Cardiac muscle cell (in vitro differentiated cells and primary cell): Measurements from ENCODE around the gene INTS6. TPM values are rescaled to one million over a fixed set of nuclear protein-coding genes. Genes with fewer than 3 reads are reported as not detected.

Experiments
- DNase-seq, 2 donors: peaks; one replicate each; pipeline versions ENCODE4 v3.0.0 to v3.0.0-alpha.2; 2010 to 2017; ENCODE audit warnings: low read depth in 1 of 2, low spot score in 1 of 2
- H3K27ac ChIP-seq: fragments of 200-600 bp; sonication (generic); 2 replicates; pipeline ENCODE4 v1.5.1; 2016
- H3K27me3 ChIP-seq: fragments of 200-600 bp; sonication (generic); 2 replicates; pipeline ENCODE4 v1.6.0; 2016; ENCODE audit warnings: control low read depth
- H3K36me3 ChIP-seq: fragments of 200-600 bp; sonication (generic); 2 replicates; pipeline ENCODE4 v1.5.1; 2016; ENCODE audit warnings: control low read depth
- H3K4me1 ChIP-seq: fragments of 200-600 bp; sonication (generic); 2 replicates; pipeline ENCODE4 v1.8.1; 2017; ENCODE audit warnings: low read depth, mild to moderate bottlenecking, mixed run types
- H3K4me3 ChIP-seq: fragments of 200-600 bp; sonication (generic); 2 replicates; pipeline ENCODE4 v1.5.1; 2016; ENCODE audit warnings: mild to moderate bottlenecking
- H3K9me3 ChIP-seq: fragments of 200-600 bp; sonication (generic); 2 replicates; pipeline ENCODE4 v1.5.1; 2017; ENCODE audit warnings: low read depth, mild to moderate bottlenecking, control low read depth
- CTCF ChIP-seq: IDR thresholded peaks from 2 replicates; pipeline ENCODE4 v1.5.1; 2012; ENCODE audit warnings: low read depth, mild to moderate bottlenecking, low read length
- polyA plus RNA-seq: library from polyadenylated mRNA; unstranded; fragments of >200 nt; fragmentation: Nextera tagmentation; extraction: Ambion mirVana; gene quantifications from 2 replicates; pipeline ENCODE4 v1.2.1, GENCODE V29; 2016
- total RNA-seq: library from RNA; depleted of rRNA; stranded (reverse); fragments of >200 nt; gene quantifications from 2 replicates; pipeline ENCODE4 v1.2.3, GENCODE V29; 2016

The INTS6 gene
- total and polyA plus RNA-seq, 2 experiments from 2014 or later = 22.5 to 29.7 TPM

- H3K4me3 ChIP-seq = no peak overlapping the region
- no peaks in the 10 kb centered on the region for H3K36me3 ChIP-seq
- no peak for DNase-seq
- no peaks in the 10 kb centered on the region for H3K4me1 ChIP-seq
- no peaks in the 10 kb centered on the region for H3K27me3 ChIP-seq
- no peak overlapping the region for H3K27ac ChIP-seq
- TF ChIP-seq CTCF = no peak
- no peaks in the 10 kb centered on the region for H3K9me3 ChIP-seq
These were observed 140.8 kb downstream of the INTS6 start for GRCh38 chr13:51311957-51312520.

Other genes starting within 250 kb of the INTS6 start
- 0.18 and 0.25 TPM in 2 replicates for gene FAM124A, start 230.6 kb downstream of the INTS6 start, total RNA-seq
- gene FAM124A, start 230.6 kb downstream of the INTS6 start, polyA plus RNA-seq = 0.16 TPM in 1 of 2 replicates, not detected in the other
- gene SERPINE3, start 113.3 kb downstream of the INTS6 start, total RNA-seq = 0.74 TPM in 1 of 2 replicates, not detected in the other
- gene SERPINE3, start 113.3 kb downstream of the INTS6 start, polyA plus RNA-seq = 0.80 and 0.92 TPM in 2 replicates
- 6.8 and 20.4 TPM in 2 replicates for gene WDFY2, start 131.4 kb upstream of the INTS6 start, total RNA-seq
- 9.1 and 15.2 TPM in 2 replicates for gene WDFY2, start 131.4 kb upstream of the INTS6 start, polyA plus RNA-seq